Measurements from ENCODE around the gene ADCY3.

The ADCY3 gene

GRCh38 chr2:24788816-24789215 lies 131.2 kb downstream of the ADCY3 start:
- H3K27ac Mint-ChIP-seq: no peak overlapping the region
- no peak for DNase-seq (ENCODE audit: low spot score)
- H3K36me3 Mint-ChIP-seq (ENCODE audit: low read depth): peaks cover 2% of the 10 kb centered on the region
- peaks cover 7% of the 10 kb centered on the region for H3K4me1 Mint-ChIP-seq (ENCODE audit: low read depth)
- no peak overlapping the region for H3K4me3 Mint-ChIP-seq
- no peaks in the 10 kb centered on the region for H3K27me3 Mint-ChIP-seq (ENCODE audit: low read depth)
- H3K9me3 Mint-ChIP-seq: no peaks in the 10 kb centered on the region

GRCh38 chr2:24787532-24787931 lies 132.5 kb downstream of the ADCY3 start:
- Mint-ChIP-seq H3K27ac (no peak overlapping the region), H3K27me3 (ENCODE audit: low read depth) (peaks cover 3% of the 10 kb centered on the region), H3K9me3 (no peaks in the 10 kb centered on the region), H3K4me3 (no peak overlapping the region), H3K4me1 (ENCODE audit: low read depth) (peaks cover 6% of the 10 kb centered on the region), H3K36me3 (ENCODE audit: low read depth) (no peaks in the 10 kb centered on the region)
- no peak for DNase-seq (ENCODE audit: low spot score)

- Mint-ChIP-seq H3K4me1 (ENCODE audit: low read depth) (no peaks in the 10 kb centered on the region), H3K36me3 (ENCODE audit: low read depth) (no peaks in the 10 kb centered on the region), H3K27me3 (ENCODE audit: low read depth) (peaks cover 7% of the 10 kb centered on the region), H3K27ac (no peak overlapping the region), H3K9me3 (no peaks in the 10 kb centered on the region), H3K4me3 (no peak overlapping the region)
- no peak for DNase-seq (ENCODE audit: low spot score)
Observed at GRCh38 chr2:24785671-24786321, 134.2 kb downstream of the ADCY3 start.

GRCh38 chr2:24783641-24784040 lies 136.4 kb downstream of the ADCY3 start:
- Mint-ChIP-seq H3K4me3 (no peak overlapping the region), H3K27ac (no peak overlapping the region), H3K36me3 (ENCODE audit: low read depth) (no peaks in the 10 kb centered on the region), H3K4me1 (ENCODE audit: low read depth) (no peaks in the 10 kb centered on the region), H3K9me3 (no peaks in the 10 kb centered on the region), H3K27me3 (ENCODE audit: low read depth) (peaks cover 7% of the 10 kb centered on the region)
- no peak for DNase-seq (ENCODE audit: low spot score)

GRCh38 chr2:24779116-24779515 lies 140.9 kb downstream of the ADCY3 start:
- Mint-ChIP-seq H3K9me3 (no peaks in the 10 kb centered on the region), H3K4me1 (ENCODE audit: low read depth) (no peaks in the 10 kb centered on the region), H3K36me3 (ENCODE audit: low read depth) (no peaks in the 10 kb centered on the region), H3K4me3 (no peak overlapping the region), H3K27me3 (ENCODE audit: low read depth) (peaks cover 17% of the 10 kb centered on the region), H3K27ac (no peak overlapping the region)
- DNase-seq (ENCODE audit: low spot score): no peak

GRCh38 chr2:24774373-24774772 lies 145.7 kb downstream of the ADCY3 start:
- Mint-ChIP-seq H3K27ac (no peak overlapping the region), H3K4me3 (no peak overlapping the region), H3K4me1 (ENCODE audit: low read depth) (no peaks in the 10 kb centered on the region), H3K9me3 (no peaks in the 10 kb centered on the region), H3K27me3 (ENCODE audit: low read depth) (peaks cover 10% of the 10 kb centered on the region), H3K36me3 (ENCODE audit: low read depth) (peaks cover 6% of the 10 kb centered on the region)
- no peak for DNase-seq (ENCODE audit: low spot score)

GRCh38 chr2:24771764-24772586 lies 148.1 kb downstream of the ADCY3 start:
- no peak for DNase-seq (ENCODE audit: low spot score)
- Mint-ChIP-seq H3K4me3 (no peak overlapping the region), H3K9me3 (no peaks in the 10 kb centered on the region), H3K4me1 (ENCODE audit: low read depth) (no peaks in the 10 kb centered on the region), H3K27me3 (ENCODE audit: low read depth) (peaks cover 6% of the 10 kb centered on the region), H3K27ac (no peak overlapping the region), H3K36me3 (ENCODE audit: low read depth) (peaks cover 6% of the 10 kb centered on the region)

- Mint-ChIP-seq H3K27me3 (ENCODE audit: low read depth) (no peaks in the 10 kb centered on the region), H3K4me3 (no peak overlapping the region), H3K36me3 (ENCODE audit: low read depth) (peaks cover 6% of the 10 kb centered on the region), H3K9me3 (no peaks in the 10 kb centered on the region), H3K27ac (no peak overlapping the region), H3K4me1 (ENCODE audit: low read depth) (peaks cover 7% of the 10 kb centered on the region)
- no peak for DNase-seq (ENCODE audit: low spot score)
Observed at GRCh38 chr2:24771061-24771460, 149.0 kb downstream of the ADCY3 start.
